H1 (cell line): ENCODE results near the gene TLE3. TPM values are rescaled to one million over a fixed set of nuclear protein-coding genes. Genes with fewer than 3 reads are reported as not detected.

ENCODE experiments used
- CTCF ChIA-PET: fragments of 300-600 bp; sonication (Branson Sonifier 250); formaldehyde crosslinking; loops from one replicate; lab custom pipeline; 2021; ENCODE audit not compliant: partially characterized antibody; lab: Charles Lee
- POLR2A ChIA-PET: fragments of 300-600 bp; sonication (Branson Sonifier 250); formaldehyde crosslinking; loops from one replicate; lab custom pipeline; 2021; ENCODE audit warnings: inconsistent platforms; ENCODE audit not compliant: partially characterized antibody; lab: Charles Lee
- DNase-seq, 2 experiments: peaks; one replicate each; pipeline versions ENCODE4 v3.0.0 to v3.0.0-alpha.2; 2010 to 2022; ENCODE audit warnings: low spot score in 2 of 2, low read depth in 1 of 2, mixed read lengths in 1 of 2
- FAIRE-seq: peaks from 2 replicates; lab custom pipeline; 2011; peaks lifted over from hg19 to GRCh38; lab: Jason Lieb, UNC
- H2AFZ ChIP-seq: 2 replicates; pipeline ENCODE4 v1.8.1; 2012; ENCODE audit warnings: low read length, inconsistent platforms
- H2AK5ac ChIP-seq: 2 replicates; pipeline ENCODE4 v1.6.1; 2013; ENCODE audit warnings: low read depth, low read length
- H2BK120ac ChIP-seq: replicated peaks from 2 replicates; pipeline ENCODE3; 2013; ENCODE audit warnings: low read depth, low read length, inconsistent platforms
- H2BK12ac ChIP-seq: 2 replicates; pipeline ENCODE4 v1.6.1; 2013; ENCODE audit warnings: low read depth, low read length
- H2BK15ac ChIP-seq: 2 replicates; pipeline ENCODE4 v1.6.1; 2013; ENCODE audit warnings: low read length
- H2BK20ac ChIP-seq: 2 replicates; pipeline ENCODE4 v1.6.1; 2013; ENCODE audit warnings: low read length
- H2BK5ac ChIP-seq: 2 replicates; pipeline ENCODE4 v1.6.1; 2013; ENCODE audit warnings: low read depth, low read length
- H3K14ac ChIP-seq: 2 replicates; pipeline ENCODE4 v1.6.1; 2013; ENCODE audit warnings: inconsistent platforms; ENCODE audit not compliant: insufficient read length
- H3K18ac ChIP-seq: 2 replicates; pipeline ENCODE4 v1.6.1; 2013; ENCODE audit warnings: low read length; ENCODE audit errors: extremely low read depth
- H3K23ac ChIP-seq: 2 replicates; pipeline ENCODE4 v1.6.1; 2013; ENCODE audit warnings: inconsistent platforms; ENCODE audit not compliant: insufficient read length
- H3K23me2 ChIP-seq: 2 replicates; pipeline ENCODE4 v1.6.1; 2013; ENCODE audit warnings: low read depth, low read length
- H3K27ac ChIP-seq: 2 replicates; pipeline ENCODE4 v1.6.1; 2011; ENCODE audit warnings: low read depth, low read length, inconsistent platforms
- H3K27me3 ChIP-seq, 4 experiments: replicated peaks in 1 of 4; 1 replicate in 1 of 4; 2 replicates in 3 of 4; pipeline versions ENCODE4 v1.6.1 to v1.8.1; 2011 to 2013; ENCODE audit warnings: low read length in 3 of 4, mild to moderate bottlenecking in 3 of 4, inconsistent platforms in 2 of 4, mixed read lengths in 2 of 4, moderate library complexity in 1 of 4; ENCODE audit not compliant: control insufficient read depth in 3 of 4, insufficient read depth in 3 of 4; ENCODE audit errors: extremely low read depth in 1 of 4
- H3K36me3 ChIP-seq, 4 experiments: 2 replicates each; pipeline versions ENCODE4 v1.6.1 to v1.8.1; 2011 to 2013; ENCODE audit warnings: mild to moderate bottlenecking in 4 of 4, low read length in 3 of 4, moderate library complexity in 2 of 4, control low read depth in 1 of 4, inconsistent platforms in 1 of 4; ENCODE audit not compliant: insufficient read depth in 4 of 4, control insufficient read depth in 2 of 4
- H3K4ac ChIP-seq: replicated peaks from 2 replicates; pipeline ENCODE3; 2013; ENCODE audit warnings: low read length, low read depth, mixed read lengths, inconsistent platforms; ENCODE audit not compliant: insufficient read length
- H3K4me1 ChIP-seq, 4 experiments: replicated peaks in 1 of 4; 1 replicate in 1 of 4; 2 replicates in 3 of 4; pipeline versions ENCODE4 v1.6.1 to v1.8.1; 2011 to 2013; ENCODE audit warnings: low read length in 3 of 4, inconsistent platforms in 2 of 4, mixed read lengths in 1 of 4; ENCODE audit not compliant: insufficient read depth in 4 of 4, control insufficient read depth in 3 of 4
- H3K4me2 ChIP-seq, 2 experiments: 2 replicates each; pipeline versions ENCODE4 v1.6.1 to v1.8.1; 2011 to 2013; ENCODE audit warnings: low read depth in 2 of 2, low read length in 2 of 2, control low read depth in 1 of 2, inconsistent platforms in 1 of 2, mild to moderate bottlenecking in 1 of 2; ENCODE audit not compliant: insufficient read depth in 1 of 2
- H3K4me3 ChIP-seq, 4 experiments: fragments of 200-600, 300-600 bp in 1 of 4; sonication (generic), shearing (Covaris generic), sonication (Bioruptor Twin) in 1 of 4; 2 replicates each; pipeline versions ENCODE4 v1.5.1 to v1.8.1; 2011 to 2016; ENCODE audit warnings: low read length in 4 of 4, low read depth in 3 of 4, control low read depth in 2 of 4, inconsistent platforms in 2 of 4, mild to moderate bottlenecking in 2 of 4, mixed read lengths in 1 of 4, moderate library complexity in 1 of 4; ENCODE audit not compliant: insufficient read depth in 2 of 4; ENCODE audit errors: extremely low read depth in 1 of 4
- H3K56ac ChIP-seq: replicated peaks from 2 replicates; pipeline ENCODE3; 2013; ENCODE audit warnings: low read depth, mild to moderate bottlenecking, mixed read lengths, low read length, inconsistent platforms; ENCODE audit not compliant: insufficient read length
- H3K79me1 ChIP-seq: 2 replicates; pipeline ENCODE4 v1.6.1; 2013; ENCODE audit warnings: low read depth, low read length, control low read depth
- H3K79me2 ChIP-seq, 2 experiments: 2 replicates each; pipeline versions ENCODE4 v1.6.1 to v1.8.1; 2012 to 2013; ENCODE audit warnings: low read length in 2 of 2, mild to moderate bottlenecking in 2 of 2, inconsistent platforms in 1 of 2; ENCODE audit not compliant: insufficient read depth in 2 of 2, control insufficient read depth in 1 of 2
- H3K9ac ChIP-seq, 4 experiments: replicated peaks in 1 of 4; 1 replicate in 1 of 4; 2 replicates in 3 of 4; pipeline versions ENCODE4 v1.6.1 to v1.8.1; 2011 to 2013; ENCODE audit warnings: low read depth in 3 of 4, low read length in 3 of 4, control low read depth in 2 of 4, mild to moderate bottlenecking in 2 of 4, moderate library complexity in 2 of 4, inconsistent platforms in 1 of 4; ENCODE audit errors: extremely low read depth in 1 of 4
- H3K9me3 ChIP-seq, 2 experiments: 2 replicates each; pipeline versions ENCODE4 v1.6.1 to v1.8.1; 2012 to 2013; ENCODE audit warnings: mild to moderate bottlenecking in 2 of 2, moderate library complexity in 2 of 2, control low read depth in 1 of 2, inconsistent platforms in 1 of 2, low read depth in 1 of 2, low read length in 1 of 2, mixed read lengths in 1 of 2; ENCODE audit not compliant: insufficient read depth in 2 of 2
- H4K20me1 ChIP-seq, 2 experiments: replicated peaks in 1 of 2; 2 replicates each; pipeline versions ENCODE3 to v1.8.1; 2011 to 2013; ENCODE audit warnings: inconsistent platforms in 2 of 2, low read length in 2 of 2, mild to moderate bottlenecking in 1 of 2; ENCODE audit not compliant: insufficient read depth in 2 of 2, control insufficient read depth in 1 of 2
- H4K5ac ChIP-seq: 2 replicates; pipeline ENCODE4 v1.6.1; 2013; ENCODE audit warnings: low read length, low read depth, mixed read lengths, inconsistent platforms; ENCODE audit not compliant: insufficient read length
- H4K8ac ChIP-seq: 2 replicates; pipeline ENCODE4 v1.8.0; 2013; ENCODE audit warnings: mild to moderate bottlenecking, moderate library complexity, low read length, inconsistent platforms; ENCODE audit not compliant: insufficient read depth; ENCODE audit errors: extremely low read depth
- H4K91ac ChIP-seq: replicated peaks from 2 replicates; pipeline ENCODE3; 2013; ENCODE audit warnings: low read length, mixed read lengths, inconsistent platforms; ENCODE audit not compliant: insufficient read length
- E2F6 ChIP-seq: IDR thresholded peaks from 2 replicates; pipeline ENCODE4 v1.6.1; 2012; ENCODE audit warnings: inconsistent platforms
- RXRA ChIP-seq: IDR thresholded peaks from 2 replicates; pipeline ENCODE4 v1.6.1; 2011; ENCODE audit warnings: low read depth, mild to moderate bottlenecking, low read length, moderate library complexity; ENCODE audit not compliant: insufficient read depth
- TBP ChIP-seq: IDR thresholded peaks from 2 replicates; pipeline ENCODE4 v1.6.1; 2011; ENCODE audit warnings: low read depth, low read length, improper control_type of control experiment
- WGBS, 2 experiments: shearing (Covaris generic) in 1 of 2; methylation state at CpG; one replicate each; pipeline versions ENCODE4 v1.1.6 to v1.1.7; 2013 to 2015; ENCODE audit warnings: low lambda C conversion rate in 2 of 2, mixed read lengths in 2 of 2, inconsistent platforms in 1 of 2, low coverage in 1 of 2, missing lambda C conversion rate in 1 of 2; ENCODE audit not compliant: insufficient replicate concordance in 2 of 2, insufficient coverage in 1 of 2, insufficient read length in 1 of 2; ENCODE audit errors: extremely low coverage in 1 of 2, missing lambda C conversion rate in 1 of 2; 5-methylcytosine and 5-hydroxymethylcytosine counted together
- polyA plus RNA-seq, 7 experiments: library from polyadenylated mRNA; depleted of rRNA in 3 of 7; stranded (reverse) in 5 of 7; unstranded in 2 of 7; fragments of >200 nt in 5 of 7; fragments of 200-250 nt in 2 of 7; gene quantifications; 1 replicate in 5 of 7; 2 replicates in 1 of 7; 4 replicates in 1 of 7; pipeline versions ENCODE4 v1.2.1 to v1.2.3, GENCODE V29; 2011 to 2013; ENCODE audit warnings: missing spikeins in 2 of 7, mixed read lengths in 2 of 7
- total RNA-seq: library from RNA; stranded (reverse); fragmentation: NEBNext Ultra II Directional; extraction: Animal tissue kit (Norgen Biotek cat#: 25700); gene quantifications from 2 replicates; pipeline ENCODE4 v1.2.1, GENCODE V29; 2021
- TF ChIP-seq, protein P1 (sequence below), 3 experiments: IDR thresholded peaks; 1 replicate in 2 of 3; 2 replicates in 1 of 3; pipeline versions ENCODE4 v1.5.1 to v1.6.1; 2011; ENCODE audit warnings: low read length in 3 of 3, mild to moderate bottlenecking in 3 of 3, inconsistent platforms in 2 of 3, low read depth in 1 of 3, moderate library complexity in 1 of 3; ENCODE audit not compliant: insufficient read depth in 1 of 3; ENCODE audit errors: control extremely low read depth in 1 of 3

Gene TLE3
- total and polyA plus RNA-seq, 2 of the 8 experiments (the other 6 are each of a cell fraction or from before 2014, with no cell fraction given) = 25.1 to 61.2 TPM

DNA sequence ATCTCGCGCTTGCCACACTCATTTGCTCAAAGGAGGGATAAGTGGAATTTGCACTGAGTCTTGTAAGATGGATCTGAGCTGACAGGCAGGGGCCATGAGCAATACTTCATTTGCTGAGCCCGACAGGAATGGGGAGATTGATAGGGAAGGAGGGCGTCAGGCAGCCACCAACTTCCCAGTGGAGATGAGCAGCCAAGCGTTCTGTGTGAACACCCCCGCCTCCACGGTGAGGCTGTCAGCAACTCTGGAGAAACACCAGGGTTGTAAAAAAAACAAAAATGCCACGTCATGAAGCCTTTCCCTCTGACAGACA, 36.8 kb downstream of the TLE3 start:
- Histone ChIP-seq H3K27ac (no peak overlapping the region), H4K91ac (no peak overlapping the region), H3K18ac (no peak overlapping the region), H3K4me2 (no peak overlapping the region), H4K20me1 (peaks cover 9 to 23% of the 10 kb centered on the region in 2 experiments), H2AFZ (no peak overlapping the region), H3K4me1 (no peaks in the 10 kb centered on the region; a peak in 1 of 7 replicates), H3K27me3 (no peaks in the 10 kb centered on the region), H2AK5ac (no peak overlapping the region), H2BK20ac (no peak overlapping the region)
- FAIRE-seq = no peak
- CTCF ChIA-PET = interaction anchor here (1.1 to 1.3 kb wide), 2 partner anchors 9 to 422 kb away, joined by 3 read pairs; no protein-coding TSS in a partner anchor
- TF ChIP-seq TBP = no peak
- no peak for TF ChIP-seq RXRA
- TF ChIP-seq E2F6 = no peak
- TF ChIP-seq, protein P1, sequence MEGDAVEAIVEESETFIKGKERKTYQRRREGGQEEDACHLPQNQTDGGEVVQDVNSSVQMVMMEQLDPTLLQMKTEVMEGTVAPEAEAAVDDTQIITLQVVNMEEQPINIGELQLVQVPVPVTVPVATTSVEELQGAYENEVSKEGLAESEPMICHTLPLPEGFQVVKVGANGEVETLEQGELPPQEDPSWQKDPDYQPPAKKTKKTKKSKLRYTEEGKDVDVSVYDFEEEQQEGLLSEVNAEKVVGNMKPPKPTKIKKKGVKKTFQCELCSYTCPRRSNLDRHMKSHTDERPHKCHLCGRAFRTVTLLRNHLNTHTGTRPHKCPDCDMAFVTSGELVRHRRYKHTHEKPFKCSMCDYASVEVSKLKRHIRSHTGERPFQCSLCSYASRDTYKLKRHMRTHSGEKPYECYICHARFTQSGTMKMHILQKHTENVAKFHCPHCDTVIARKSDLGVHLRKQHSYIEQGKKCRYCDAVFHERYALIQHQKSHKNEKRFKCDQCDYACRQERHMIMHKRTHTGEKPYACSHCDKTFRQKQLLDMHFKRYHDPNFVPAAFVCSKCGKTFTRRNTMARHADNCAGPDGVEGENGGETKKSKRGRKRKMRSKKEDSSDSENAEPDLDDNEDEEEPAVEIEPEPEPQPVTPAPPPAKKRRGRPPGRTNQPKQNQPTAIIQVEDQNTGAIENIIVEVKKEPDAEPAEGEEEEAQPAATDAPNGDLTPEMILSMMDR (IDR thresholded peaks at IDR 0.05; ENCODE audit: control extremely low read depth in 1 of 3, insufficient read depth in 1 of 3, low read depth in 1 of 3, low read length in 3 of 3) = no peak
- TF ChIP-seq, all 59 proteins: peak for 0
- H2BK120ac ChIP-seq = no peak overlapping the region
- POLR2A ChIA-PET = no interaction called here
- H3K36me3 ChIP-seq = peaks cover 22 to 95% (median 52%) of the 10 kb centered on the region in 4 experiments
- H3K9ac ChIP-seq = no peak overlapping the region
- no peak overlapping the region for H4K8ac ChIP-seq
- no peaks in the 10 kb centered on the region for H3K79me2 ChIP-seq
- no peak for DNase-seq
- H3K23ac ChIP-seq = no peak overlapping the region
- H3K56ac ChIP-seq = no peak overlapping the region
- H3K4me3 ChIP-seq = no peak overlapping the region
- H3K23me2 ChIP-seq = no peaks in the 10 kb centered on the region
- no peak overlapping the region; the same call in 1 of the 2 replicates for H2BK5ac ChIP-seq
- no peak overlapping the region for H3K4ac ChIP-seq
- WGBS, 2 experiments = 85% methylated on average over 8 of the region's 8 CpGs; no CpG with 5 or more reads in 1 of the 2 experiments
- no peaks in the 10 kb centered on the region for H3K9me3 ChIP-seq
- H2BK12ac ChIP-seq = no peak overlapping the region
- H4K5ac ChIP-seq = no peak overlapping the region
- no peak overlapping the region for H2BK15ac ChIP-seq
- H3K79me1 ChIP-seq = peaks cover 5% of the 10 kb centered on the region
- no peak overlapping the region for H3K14ac ChIP-seq
